IMR-90 (cell line): ENCODE measurements around the gene BICD1. TPM values are rescaled to one million over a fixed set of nuclear protein-coding genes. Genes with fewer than 3 reads are reported as not detected.

Experiments used
- ATAC-seq: fragments of 200-7000 bp; cut with Tn5 transposase; 2 replicates; pipeline ENCODE4 v1.9.1; 2020; ENCODE audit warnings: low read depth, mild to moderate bottlenecking, moderate library complexity
- BruUV-seq: library from RNA; stranded (reverse); fragments of 400-500 nt; replicated peaks from 2 replicates; lab custom pipeline; 2021; lab: Mats Ljungman, UMichigan
- CTCF ChIA-PET: fragments of 300-600 bp; formaldehyde crosslinking; extraction: SDS; loops from one replicate; lab custom pipeline; 2021; ENCODE audit warnings: antibody characterized with exemption; lab: Yijun Ruan, JAX
- POLR2A ChIA-PET: fragments of 300-600 bp; sonication (Branson Sonifier 250); formaldehyde crosslinking; loops from one replicate; lab custom pipeline; 2022; ENCODE audit warnings: antibody characterized with exemption; ENCODE audit not compliant: unreplicated experiment; lab: Charles Lee
- DNase-seq: peaks from one replicate; pipeline ENCODE4 v3.0.0; 2013
- H2AFZ ChIP-seq: replicated peaks from 2 replicates; pipeline ENCODE3; 2013; ENCODE audit warnings: low read length, mild to moderate bottlenecking; ENCODE audit not compliant: poor library complexity
- H2AK5ac ChIP-seq: 2 replicates; pipeline ENCODE4 v1.6.1; 2013; ENCODE audit warnings: low read depth, low read length, inconsistent platforms
- H2AK9ac ChIP-seq: replicated peaks from 2 replicates; pipeline ENCODE3; 2013; ENCODE audit warnings: mild to moderate bottlenecking, low read depth, low read length, moderate library complexity; ENCODE audit not compliant: poor library complexity
- H2BK120ac ChIP-seq: 2 replicates; pipeline ENCODE4 v1.6.1; 2013; ENCODE audit warnings: low read depth, low read length, inconsistent platforms
- H2BK15ac ChIP-seq: 3 replicates; pipeline ENCODE4 v1.6.1; 2013; ENCODE audit warnings: low read depth, low read length, inconsistent platforms
- H2BK20ac ChIP-seq: 2 replicates; pipeline ENCODE4 v1.6.1; 2013; ENCODE audit warnings: low read depth, mild to moderate bottlenecking, inconsistent platforms, low read length, moderate library complexity
- H2BK5ac ChIP-seq: 2 replicates; pipeline ENCODE4 v1.6.1; 2013; ENCODE audit warnings: mild to moderate bottlenecking, low read depth, low read length, inconsistent platforms; ENCODE audit not compliant: poor library complexity, severe bottlenecking
- H3K14ac ChIP-seq: replicated peaks from 2 replicates; pipeline ENCODE4 v1.6.1; 2013; ENCODE audit warnings: low read depth, low read length, inconsistent platforms
- H3K18ac ChIP-seq: 2 replicates; pipeline ENCODE4 v1.6.1; 2013; ENCODE audit warnings: low read depth, low read length, control low read depth
- H3K23ac ChIP-seq: 2 replicates; pipeline ENCODE4 v1.6.1; 2013; ENCODE audit warnings: low read depth, low read length, inconsistent platforms
- H3K27ac ChIP-seq: 2 replicates; pipeline ENCODE4 v1.5.1; 2013; ENCODE audit warnings: mild to moderate bottlenecking, control low read depth, low read length; ENCODE audit not compliant: insufficient read depth
- H3K27me3 ChIP-seq: 2 replicates; pipeline ENCODE4 v1.6.1; 2013; ENCODE audit warnings: low read length; ENCODE audit not compliant: control insufficient read depth, insufficient read depth
- H3K36me3 ChIP-seq: 2 replicates; pipeline ENCODE4 v1.6.1; 2013; ENCODE audit warnings: low read length, mixed read lengths; ENCODE audit not compliant: control insufficient read depth, insufficient read depth
- H3K4ac ChIP-seq: 2 replicates; pipeline ENCODE4 v1.6.1; 2013; ENCODE audit warnings: low read depth, low read length, inconsistent platforms
- H3K4me1 ChIP-seq: 2 replicates; pipeline ENCODE4 v1.6.1; 2013; ENCODE audit warnings: low read length, mixed read lengths; ENCODE audit not compliant: control insufficient read depth, insufficient read depth
- H3K4me2 ChIP-seq: 2 replicates; pipeline ENCODE4 v1.6.1; 2013; ENCODE audit warnings: low read depth, mild to moderate bottlenecking, control low read depth, low read length, moderate library complexity
- H3K4me3 ChIP-seq: 2 replicates; pipeline ENCODE4 v1.5.1; 2013; ENCODE audit warnings: low read depth, mild to moderate bottlenecking, control low read depth, low read length, moderate library complexity; ENCODE audit not compliant: insufficient read depth
- H3K56ac ChIP-seq: 2 replicates; pipeline ENCODE4 v1.6.1; 2013; ENCODE audit warnings: low read length, inconsistent platforms; ENCODE audit not compliant: insufficient read depth; ENCODE audit errors: extremely low read depth
- H3K79me1 ChIP-seq, 2 experiments: 2 replicates each; pipeline ENCODE4 v1.6.1; 2013; ENCODE audit warnings: low read length in 2 of 2, inconsistent platforms in 1 of 2, low read depth in 1 of 2
- H3K9ac ChIP-seq: 2 replicates; pipeline ENCODE4 v1.6.1; 2013; ENCODE audit warnings: low read depth, low read length, control low read depth
- H3K9me1 ChIP-seq: 2 replicates; pipeline ENCODE4 v1.6.1; 2013; ENCODE audit warnings: low read length, inconsistent platforms; ENCODE audit not compliant: insufficient read depth
- H3K9me3 ChIP-seq: 2 replicates; pipeline ENCODE4 v1.6.1; 2013; ENCODE audit warnings: low read length; ENCODE audit not compliant: control insufficient read depth, insufficient read depth
- H4K20me1 ChIP-seq: 2 replicates; pipeline ENCODE4 v1.6.1; 2013; ENCODE audit warnings: low read length, inconsistent platforms; ENCODE audit not compliant: insufficient read depth
- H4K5ac ChIP-seq: 2 replicates; pipeline ENCODE4 v1.6.1; 2013; ENCODE audit warnings: mild to moderate bottlenecking, low read depth, low read length, control low read depth
- H4K8ac ChIP-seq, 2 experiments: 2 replicates each; pipeline ENCODE4 v1.6.1; 2013; ENCODE audit warnings: low read depth in 2 of 2, low read length in 2 of 2, control low read depth in 1 of 2, inconsistent platforms in 1 of 2
- H4K91ac ChIP-seq: 2 replicates; pipeline ENCODE4 v1.6.1; 2013; ENCODE audit warnings: low read depth, low read length, inconsistent platforms; ENCODE audit not compliant: insufficient read depth
- BHLHE40 ChIP-seq: fragments of 150-350 bp; IDR thresholded peaks from 2 replicates; pipeline ENCODE4 v1.6.1; 2016; ENCODE audit warnings: mild to moderate bottlenecking, low read depth, low read length
- FOS ChIP-seq: fragments of 150-350 bp; IDR thresholded peaks from 2 replicates; pipeline ENCODE4 v1.6.1; 2016; ENCODE audit warnings: low read depth, low read length
- MAFK ChIP-seq: IDR thresholded peaks from 2 replicates; pipeline ENCODE4 v1.6.1; 2012; ENCODE audit warnings: low read depth, low read length, improper control_type of control experiment
- NFE2L2 ChIP-seq: fragments of 150-350 bp; IDR thresholded peaks from 2 replicates; pipeline ENCODE4 v1.6.1; 2016; ENCODE audit warnings: low read depth, mild to moderate bottlenecking, low read length
- RFX5 ChIP-seq: IDR thresholded peaks from 2 replicates; pipeline ENCODE4 v1.8.0; 2012; ENCODE audit warnings: low read depth, mild to moderate bottlenecking, low read length, moderate library complexity
- WGBS, 2 experiments: methylation state at CpG; one replicate each; pipeline versions ENCODE4 v1.1.5 to v1.1.7; 2013; ENCODE audit warnings: missing lambda C conversion rate in 2 of 2; ENCODE audit not compliant: insufficient read length in 1 of 2; ENCODE audit errors: extremely low coverage in 2 of 2; 5-methylcytosine and 5-hydroxymethylcytosine counted together
- dilution Hi-C: fragments of 300-500 bp; cut with HindIII; formaldehyde crosslinking; loops from one replicate; pipeline ENCODE4 v1.14.3; 2018; ENCODE audit warnings: low sequenced_read_pairs; ENCODE audit not compliant: unreplicated experiment
- in situ Hi-C: fragments of 300-500 bp; cut with MboI; formaldehyde crosslinking; loops from 3 replicates; pipeline ENCODE4 v1.14.3; 2019; ENCODE audit warnings: low sequenced_read_pairs, inconsistent platforms, mixed read lengths
- intact Hi-C: fragments of 100-400 bp; cut with micrococcal nuclease; formaldehyde crosslinking; loops from 2 replicates; pipeline ENCODE4 v1.10.0; 2022
- polyA plus RNA-seq, 3 experiments: library from polyadenylated mRNA; depleted of rRNA; stranded (reverse); fragments of >200 nt; gene quantifications; 2 replicates each; pipeline ENCODE4 v1.2.3, GENCODE V29; 2012; ENCODE audit warnings: low replicate concordance in 1 of 3
- total RNA-seq: library from RNA; depleted of rRNA; stranded (reverse); fragments of >200 nt; gene quantifications from 2 replicates; pipeline ENCODE4 v1.2.3, GENCODE V29; 2012

BICD1 gene
- total and polyA plus RNA-seq, 2 of the 4 experiments (the other 2 are of a cell fraction), result 17.2 to 21.8 TPM

GRCh38 chr12:32252199-32253073 is 145.8 kb downstream of the BICD1 start:
- peaks cover 29 to 58% of the 10 kb centered on the region in 2 experiments for H3K79me1 ChIP-seq
- intact Hi-C loops (no loop called here), dilution Hi-C loops (no loop called here), in situ Hi-C loops (no loop called here)
- H3K9ac ChIP-seq, result no peak overlapping the region
- H3K9me3 ChIP-seq, result no peaks in the 10 kb centered on the region
- H3K27me3 ChIP-seq, result no peaks in the 10 kb centered on the region
- H4K5ac ChIP-seq, result no peak overlapping the region
- H2BK20ac ChIP-seq, result no peak overlapping the region
- H3K18ac ChIP-seq, result no peak overlapping the region
- no TSS peak for BruUV-seq
- no peak overlapping the region for H3K14ac ChIP-seq
- H3K4me3 ChIP-seq, result no peak overlapping the region
- H3K36me3 ChIP-seq, result no peaks in the 10 kb centered on the region
- no peak overlapping the region for H4K8ac ChIP-seq
- ChIA-PET CTCF (interaction anchor here (0.6 kb wide), 1 partner anchor 146 kb away, joined by 3 read pairs; the partner anchor contains the start of gene BICD1), POLR2A (no interaction called here)
- no peak overlapping the region for H2BK15ac ChIP-seq
- no peak overlapping the region for H3K4ac ChIP-seq
- H3K56ac ChIP-seq, result no peak overlapping the region
- peaks cover 11% of the 10 kb centered on the region; the same call in 1 of the 2 replicates for H3K9me1 ChIP-seq
- ATAC-seq (no peak), DNase-seq (no peak)
- no peak overlapping the region for H3K23ac ChIP-seq
- H2AFZ ChIP-seq, result no peak overlapping the region
- no peak overlapping the region for H3K4me2 ChIP-seq
- no peak overlapping the region for H3K27ac ChIP-seq
- TF ChIP-seq MAFK (no peak), BHLHE40 (no peak), NFE2L2 (no peak), RFX5 (no peak), FOS (no peak)
- peaks cover 2% of the 10 kb centered on the region for H3K4me1 ChIP-seq
- H4K20me1 ChIP-seq, result peaks cover 14% of the 10 kb centered on the region
- 93% methylated on average over 3 of the region's 13 CpGs; no CpG with 5 or more reads in 1 of the 2 experiments for WGBS, 2 experiments
- H4K91ac ChIP-seq, result no peak overlapping the region
- no peak overlapping the region for H2AK9ac ChIP-seq
- H2BK5ac ChIP-seq, result no peak overlapping the region
- H2AK5ac ChIP-seq, result no peak overlapping the region
- H2BK120ac ChIP-seq, result no peak overlapping the region
